ENCODE results near the gene SPOPL.

GRCh38 chr2:138496096-138496651 is 5.4 kb upstream of the SPOPL start:
- no peak for TF ChIP-seq HCFC1 (IDR thresholded peaks at IDR 0.05; ENCODE audit: low read length)
- no peak for TF ChIP-seq YY1 (IDR thresholded peaks at IDR 0.05; ENCODE audit: low read depth, low read length)
- TF ChIP-seq POLR2AphosphoS5 (IDR thresholded peaks at IDR 0.05; ENCODE audit: low read length), result no peak
- no peak for TF ChIP-seq MXI1 (IDR thresholded peaks at IDR 0.05; ENCODE audit: low read depth, low read length)
- no peak for TF ChIP-seq POLR2A (IDR thresholded peaks at IDR 0.05; ENCODE audit: low read depth, low read length)
- no peak for TF ChIP-seq ZNF274 (IDR thresholded peaks at IDR 0.05; ENCODE audit: insufficient read depth, insufficient read length)
